H1 (cell line): Measurements from ENCODE around the gene ZIM2.

Source experiments
- POLR2AphosphoS5 ChIP-seq: IDR thresholded peaks from 2 replicates; pipeline ENCODE4 v1.6.1; 2011; ENCODE audit warnings: low read depth, low read length
- RFX5 ChIP-seq: IDR thresholded peaks from 2 replicates; pipeline ENCODE4 v1.6.1; 2011; ENCODE audit warnings: low read depth, low read length, improper control_type of control experiment, borderline replicate concordance
- TF ChIP-seq, protein P1 (sequence below), 3 experiments: IDR thresholded peaks; 1 replicate in 2 of 3; 2 replicates in 1 of 3; pipeline versions ENCODE4 v1.5.1 to v1.6.1; 2011; ENCODE audit warnings: low read length in 3 of 3, mild to moderate bottlenecking in 3 of 3, inconsistent platforms in 2 of 3, low read depth in 1 of 3, moderate library complexity in 1 of 3; ENCODE audit not compliant: insufficient read depth in 1 of 3; ENCODE audit errors: control extremely low read depth in 1 of 3

DNA sequence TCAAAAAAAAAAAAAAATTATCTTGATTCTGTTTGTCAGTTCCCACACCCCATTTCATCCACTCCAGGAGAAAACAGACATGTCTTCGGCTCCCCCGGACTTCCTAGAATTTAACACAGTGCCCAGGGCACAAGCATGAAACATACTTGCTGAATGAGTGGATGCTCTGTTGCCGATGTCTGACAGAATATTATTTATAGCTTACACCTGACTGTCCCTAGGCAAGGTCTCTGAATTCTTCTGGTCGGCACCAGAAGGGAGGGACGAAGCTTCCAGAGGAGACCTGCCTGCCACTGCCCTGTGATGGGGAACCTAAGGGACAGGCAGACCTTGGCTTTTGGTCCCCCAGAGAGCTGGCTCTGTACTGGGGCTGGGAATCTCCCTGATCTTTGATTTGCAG, 43.9 kb upstream of the ZIM2 start:
- TF ChIP-seq POLR2AphosphoS5 (no peak), RFX5 (no peak)
- TF ChIP-seq, protein P1, sequence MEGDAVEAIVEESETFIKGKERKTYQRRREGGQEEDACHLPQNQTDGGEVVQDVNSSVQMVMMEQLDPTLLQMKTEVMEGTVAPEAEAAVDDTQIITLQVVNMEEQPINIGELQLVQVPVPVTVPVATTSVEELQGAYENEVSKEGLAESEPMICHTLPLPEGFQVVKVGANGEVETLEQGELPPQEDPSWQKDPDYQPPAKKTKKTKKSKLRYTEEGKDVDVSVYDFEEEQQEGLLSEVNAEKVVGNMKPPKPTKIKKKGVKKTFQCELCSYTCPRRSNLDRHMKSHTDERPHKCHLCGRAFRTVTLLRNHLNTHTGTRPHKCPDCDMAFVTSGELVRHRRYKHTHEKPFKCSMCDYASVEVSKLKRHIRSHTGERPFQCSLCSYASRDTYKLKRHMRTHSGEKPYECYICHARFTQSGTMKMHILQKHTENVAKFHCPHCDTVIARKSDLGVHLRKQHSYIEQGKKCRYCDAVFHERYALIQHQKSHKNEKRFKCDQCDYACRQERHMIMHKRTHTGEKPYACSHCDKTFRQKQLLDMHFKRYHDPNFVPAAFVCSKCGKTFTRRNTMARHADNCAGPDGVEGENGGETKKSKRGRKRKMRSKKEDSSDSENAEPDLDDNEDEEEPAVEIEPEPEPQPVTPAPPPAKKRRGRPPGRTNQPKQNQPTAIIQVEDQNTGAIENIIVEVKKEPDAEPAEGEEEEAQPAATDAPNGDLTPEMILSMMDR (IDR thresholded peaks at IDR 0.05; ENCODE audit: control extremely low read depth in 1 of 3, insufficient read depth in 1 of 3, low read depth in 1 of 3, low read length in 3 of 3): no peak
